BJ (cell line): ENCODE results near the gene ZBED4. TPM values are rescaled to one million over a fixed set of nuclear protein-coding genes. Genes with fewer than 3 reads are reported as not detected.
A peak's percentile ranks its signal among the peaks of the same experiment; 100 is the strongest.

Source experiments
- CTCF ChIA-PET: fragments of 350-600 bp; formaldehyde crosslinking; extraction: SDS; loops from one replicate; lab custom pipeline; 2021; ENCODE audit warnings: antibody characterized with exemption, inconsistent platforms; lab: Yijun Ruan, JAX
- POLR2A ChIA-PET: fragments of 300-600 bp; sonication (Branson Sonifier 250); formaldehyde crosslinking; extraction: SDS; loops from one replicate; lab custom pipeline; 2021; ENCODE audit warnings: antibody characterized with exemption; lab: Charles Lee
- DNase-seq: peaks from one replicate; pipeline ENCODE4 v3.0.0-alpha.2; 2011; ENCODE audit warnings: low read depth
- H3K27me3 ChIP-seq: 2 replicates; pipeline ENCODE4 v1.6.0; 2011; ENCODE audit warnings: low read length; ENCODE audit not compliant: control insufficient read depth, insufficient read depth
- H3K36me3 ChIP-seq: 2 replicates; pipeline ENCODE4 v1.5.1; 2011; ENCODE audit warnings: low read length; ENCODE audit not compliant: control insufficient read depth, insufficient read depth
- H3K4me3 ChIP-seq: 2 replicates; pipeline ENCODE4 v1.5.1; 2011; ENCODE audit warnings: low read depth, mild to moderate bottlenecking, control low read depth, low read length
- polyA plus RNA-seq: library from polyadenylated mRNA; depleted of rRNA; stranded (reverse); fragments of >200 nt; gene quantifications from 2 replicates; pipeline ENCODE4 v1.2.3, GENCODE V29; 2011
- TF ChIP-seq, protein P1 (sequence below): IDR thresholded peaks from 2 replicates; pipeline ENCODE4 v1.5.1; 2011; ENCODE audit warnings: low read depth, mild to moderate bottlenecking, control low read depth, inconsistent platforms, low read length, moderate library complexity; ENCODE audit not compliant: insufficient read depth

Gene ZBED4
- polyA plus RNA-seq, 1 experiment, result 4.5 TPM

DNA sequence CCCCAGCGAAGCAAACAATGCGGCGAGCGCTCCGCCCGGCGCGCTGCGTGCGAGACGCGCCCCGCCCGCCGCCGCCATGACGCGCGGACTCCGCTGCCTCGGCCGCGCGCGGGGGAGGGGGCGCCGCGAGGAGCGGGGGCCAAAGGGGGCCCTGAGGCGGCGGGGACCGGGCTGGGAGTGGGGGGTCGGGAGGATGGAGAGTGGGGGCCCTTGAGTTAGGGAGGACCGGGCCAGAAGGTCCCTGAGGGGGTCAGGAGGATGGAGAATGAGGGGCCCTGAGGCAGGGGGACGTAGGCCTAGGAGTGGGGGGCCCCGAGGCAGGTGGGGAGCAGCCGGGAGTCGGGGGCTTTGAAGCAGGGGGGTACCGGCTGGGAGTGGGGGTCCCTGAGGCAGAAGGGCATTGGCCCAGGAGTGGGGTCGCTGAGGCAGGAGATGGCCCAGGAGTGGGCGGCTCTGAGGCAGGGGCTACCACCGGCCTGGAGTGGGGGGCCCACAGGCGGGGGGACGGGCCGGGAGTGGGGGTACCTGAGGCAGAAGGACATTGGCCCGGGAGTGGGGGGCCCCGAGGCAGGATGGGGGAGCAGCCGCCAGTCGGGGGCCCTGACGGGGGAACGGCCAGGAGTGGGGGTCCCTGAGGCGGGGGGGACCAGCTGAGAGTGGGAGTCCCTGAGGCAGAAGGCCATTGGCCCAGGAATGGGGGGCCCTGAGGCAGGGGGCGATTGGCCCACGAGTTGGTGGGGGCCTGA lies 25.6 kb upstream of the ZBED4 start, which contains the start of gene BRD1:
Gene BRD1 (minus strand): TSS at position 21 of the 746 bp plus-strand sequence. CDS start 3,556 bp downstream, outside the sequence.
- Histone ChIP-seq H3K27me3 (no peaks in the 10 kb centered on the region), H3K36me3 (peaks cover 6% of the 10 kb centered on the region), H3K4me3 (peak within 1 kb of the TSS; percentile 80)
- no peak for DNase-seq
- ChIA-PET POLR2A (no interaction called here), CTCF (no interaction called here)
- TF ChIP-seq, protein P1, sequence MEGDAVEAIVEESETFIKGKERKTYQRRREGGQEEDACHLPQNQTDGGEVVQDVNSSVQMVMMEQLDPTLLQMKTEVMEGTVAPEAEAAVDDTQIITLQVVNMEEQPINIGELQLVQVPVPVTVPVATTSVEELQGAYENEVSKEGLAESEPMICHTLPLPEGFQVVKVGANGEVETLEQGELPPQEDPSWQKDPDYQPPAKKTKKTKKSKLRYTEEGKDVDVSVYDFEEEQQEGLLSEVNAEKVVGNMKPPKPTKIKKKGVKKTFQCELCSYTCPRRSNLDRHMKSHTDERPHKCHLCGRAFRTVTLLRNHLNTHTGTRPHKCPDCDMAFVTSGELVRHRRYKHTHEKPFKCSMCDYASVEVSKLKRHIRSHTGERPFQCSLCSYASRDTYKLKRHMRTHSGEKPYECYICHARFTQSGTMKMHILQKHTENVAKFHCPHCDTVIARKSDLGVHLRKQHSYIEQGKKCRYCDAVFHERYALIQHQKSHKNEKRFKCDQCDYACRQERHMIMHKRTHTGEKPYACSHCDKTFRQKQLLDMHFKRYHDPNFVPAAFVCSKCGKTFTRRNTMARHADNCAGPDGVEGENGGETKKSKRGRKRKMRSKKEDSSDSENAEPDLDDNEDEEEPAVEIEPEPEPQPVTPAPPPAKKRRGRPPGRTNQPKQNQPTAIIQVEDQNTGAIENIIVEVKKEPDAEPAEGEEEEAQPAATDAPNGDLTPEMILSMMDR, result no peak

DNA sequence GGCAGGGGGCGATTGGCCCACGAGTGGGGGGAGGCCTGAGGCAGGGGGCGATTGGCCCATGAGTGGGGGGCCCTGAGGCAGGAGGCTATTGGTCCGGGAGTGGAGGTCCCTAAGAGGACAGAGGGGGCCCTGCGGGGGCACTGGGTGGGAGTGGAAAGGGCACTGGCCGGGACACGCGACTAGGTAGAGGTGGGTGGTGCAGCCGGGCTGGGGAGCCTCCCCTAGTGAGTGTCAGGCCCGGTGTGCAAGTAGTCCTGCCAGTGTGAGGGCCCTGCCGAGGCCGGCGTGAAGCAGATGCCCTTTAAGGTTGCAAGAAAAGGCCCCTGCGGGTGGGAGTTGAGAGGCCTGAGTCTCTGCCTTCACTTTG lies 25.1 kb upstream of the ZBED4 start:
- no peak overlapping the region for H3K4me3 ChIP-seq
- POLR2A ChIA-PET, result no interaction called here
- TF ChIP-seq, protein P1, result no peak
- H3K27me3 ChIP-seq, result no peaks in the 10 kb centered on the region; the same call in 1 of the 2 replicates
- CTCF ChIA-PET, result no interaction called here
- DNase-seq, result no peak
- H3K36me3 ChIP-seq, result peaks cover under 1% of the 10 kb centered on the region; the same call in 1 of the 2 replicates

DNA sequence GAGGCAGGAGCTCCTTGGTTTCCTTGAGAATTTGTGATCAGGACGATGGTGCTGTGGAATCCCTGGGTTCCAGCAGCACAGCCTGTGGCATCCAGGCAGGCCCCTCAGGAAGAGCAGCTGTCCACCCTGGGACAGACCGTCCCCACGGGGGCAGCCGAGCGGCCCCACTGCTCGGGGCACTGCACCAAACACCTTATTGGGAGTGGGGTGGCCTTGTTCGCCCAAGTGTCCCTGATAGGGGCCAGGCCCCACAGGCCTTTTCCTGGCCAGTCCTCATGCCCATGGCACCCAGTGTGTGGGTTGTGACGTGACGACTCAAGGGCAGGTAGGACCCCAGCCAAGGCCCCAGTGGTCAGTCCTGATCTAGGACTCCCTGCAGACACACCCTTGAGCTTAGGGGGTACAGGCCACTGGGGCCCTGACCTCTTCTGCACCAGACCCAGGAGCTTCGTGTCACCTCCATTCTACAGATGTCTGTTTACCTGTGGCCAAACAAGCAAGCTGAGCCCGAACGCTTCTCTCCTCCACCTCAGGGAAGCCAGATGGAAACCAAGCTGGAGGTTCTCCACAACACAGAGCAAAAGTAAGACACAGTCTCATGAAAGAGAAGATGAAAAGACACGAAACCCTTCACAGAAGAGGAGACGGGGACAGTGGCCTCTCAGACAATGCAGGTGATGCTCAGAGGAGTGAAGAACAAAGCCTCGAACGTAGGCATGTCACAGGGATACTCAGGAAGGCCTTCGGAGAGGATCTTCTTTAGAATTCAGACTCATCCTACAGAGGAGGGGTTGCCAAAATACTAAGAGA lies 24.4 kb upstream of the ZBED4 start:
- Histone ChIP-seq H3K4me3 (no peak overlapping the region), H3K27me3 (no peaks in the 10 kb centered on the region; the same call in 1 of the 2 replicates), H3K36me3 (no peaks in the 10 kb centered on the region)
- ChIA-PET POLR2A (no interaction called here), CTCF (interaction anchor here (0.9 kb wide), 1 partner anchor 16 kb away, joined by 4 read pairs; no protein-coding TSS in a partner anchor)
- DNase-seq, result no peak
- TF ChIP-seq, protein P1, result no peak

DNA sequence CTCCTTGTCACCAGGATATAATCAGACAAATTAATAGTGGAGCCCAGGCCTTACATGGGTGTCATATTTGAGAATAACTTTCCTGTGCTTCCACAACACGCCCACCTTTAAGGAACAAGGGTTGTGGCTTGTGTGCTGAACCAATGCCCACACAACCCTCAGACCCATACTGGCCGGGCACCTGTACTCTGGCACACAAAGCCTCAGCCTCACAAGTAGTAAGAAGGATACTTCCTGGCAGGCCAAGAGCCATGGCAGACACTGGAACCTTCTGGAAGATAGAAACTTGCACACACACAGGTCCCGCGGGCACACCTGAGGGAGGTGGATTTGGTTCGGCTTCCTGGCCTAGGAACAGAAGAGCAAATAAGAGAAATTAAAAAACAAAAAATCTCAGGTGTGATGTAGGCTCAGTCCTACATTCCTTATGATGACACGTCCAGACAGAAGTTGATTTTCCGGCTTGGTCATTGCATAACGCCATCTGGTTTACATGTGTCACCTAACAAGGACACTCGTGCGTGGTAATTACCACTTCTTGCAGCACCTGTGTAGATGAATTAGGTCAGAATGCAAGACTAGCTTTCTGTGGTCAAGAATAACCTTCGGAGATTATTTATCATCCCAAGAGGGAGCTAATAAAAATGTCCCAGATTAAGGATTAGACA lies 20.2 kb upstream of the ZBED4 start:
- Histone ChIP-seq H3K36me3 (no peaks in the 10 kb centered on the region), H3K27me3 (peaks cover 2% of the 10 kb centered on the region), H3K4me3 (no peak overlapping the region)
- ChIA-PET POLR2A (no interaction called here), CTCF (no interaction called here)
- TF ChIP-seq, protein P1, result no peak
- DNase-seq, result no peak
